NCI-H2196 (cell line): ENCODE data around the gene OCIAD1.
"Not testable (repeated sequence)": the region's sequence is repeated elsewhere in the genome, so short reads cannot be mapped to it uniquely, and the experiment has no call there.

Experiments
- DNase-seq: peaks from one replicate; lab custom pipeline; 2025; ENCODE audit not compliant: unreplicated experiment; lab: John Stamatoyannopoulos, UW

The OCIAD1 gene

GRCh38 chr4:48830706-48831531 lies at the start of gene OCIAD1:
Gene OCIAD1 (plus strand): TSS chr4:48831088. CDS start chr4:48832625, 1,537 bp downstream.
- peak; percentile 99 for DNase-seq

GRCh38 chr4:48781968-48782367 lies 48.9 kb upstream of the OCIAD1 start:
- no peak for DNase-seq

GRCh38 chr4:48785302-48785701 lies 45.6 kb upstream of the OCIAD1 start:
- DNase-seq, result no peak

GRCh38 chr4:48786549-48786948 lies 44.3 kb upstream of the OCIAD1 start:
- no peak for DNase-seq

- DNase-seq, result no peak
These were observed 43.8 kb upstream of the OCIAD1 start for GRCh38 chr4:48787056-48787455.

- DNase-seq, result no peak
These were observed 40.3 kb upstream of the OCIAD1 start for GRCh38 chr4:48790561-48790960.

- DNase-seq, result no peak
These were observed 39.6 kb upstream of the OCIAD1 start for GRCh38 chr4:48791313-48791712.

- DNase-seq, result no peak
These were observed 38.4 kb upstream of the OCIAD1 start for GRCh38 chr4:48792348-48793006.

GRCh38 chr4:48795108-48795507 lies 35.8 kb upstream of the OCIAD1 start:
- no peak for DNase-seq

GRCh38 chr4:48796191-48796926 lies 34.5 kb upstream of the OCIAD1 start:
- DNase-seq, result no peak

- DNase-seq, result no peak
These were observed 33.8 kb upstream of the OCIAD1 start for GRCh38 chr4:48796927-48797679.

- no peak for DNase-seq
These were observed 32.8 kb upstream of the OCIAD1 start for GRCh38 chr4:48798117-48798516.

GRCh38 chr4:48799157-48799556 lies 31.7 kb upstream of the OCIAD1 start:
- DNase-seq, result no peak

- not testable (repeated sequence) for DNase-seq
These were observed 30.7 kb upstream of the OCIAD1 start for GRCh38 chr4:48800155-48800554.

GRCh38 chr4:48801016-48801715 lies 29.7 kb upstream of the OCIAD1 start:
- no peak for DNase-seq

GRCh38 chr4:48804584-48805301 lies 26.1 kb upstream of the OCIAD1 start:
- DNase-seq, result no peak

GRCh38 chr4:48812866-48813265 lies 18.0 kb upstream of the OCIAD1 start:
- DNase-seq, result no peak

- no peak for DNase-seq
These were observed 16.9 kb upstream of the OCIAD1 start for GRCh38 chr4:48813964-48814363.

GRCh38 chr4:48815483-48815882 lies 15.4 kb upstream of the OCIAD1 start:
- no peak for DNase-seq

GRCh38 chr4:48816297-48816696 lies 14.6 kb upstream of the OCIAD1 start:
- not testable (repeated sequence) for DNase-seq
